SHP77 (cell line): ENCODE data around the gene MYO1D.

Experiments used
- DNase-seq, 2 experiments: peaks; one replicate each; lab custom pipeline; 2025; lab: John Stamatoyannopoulos, UW

Gene MYO1D

DNA sequence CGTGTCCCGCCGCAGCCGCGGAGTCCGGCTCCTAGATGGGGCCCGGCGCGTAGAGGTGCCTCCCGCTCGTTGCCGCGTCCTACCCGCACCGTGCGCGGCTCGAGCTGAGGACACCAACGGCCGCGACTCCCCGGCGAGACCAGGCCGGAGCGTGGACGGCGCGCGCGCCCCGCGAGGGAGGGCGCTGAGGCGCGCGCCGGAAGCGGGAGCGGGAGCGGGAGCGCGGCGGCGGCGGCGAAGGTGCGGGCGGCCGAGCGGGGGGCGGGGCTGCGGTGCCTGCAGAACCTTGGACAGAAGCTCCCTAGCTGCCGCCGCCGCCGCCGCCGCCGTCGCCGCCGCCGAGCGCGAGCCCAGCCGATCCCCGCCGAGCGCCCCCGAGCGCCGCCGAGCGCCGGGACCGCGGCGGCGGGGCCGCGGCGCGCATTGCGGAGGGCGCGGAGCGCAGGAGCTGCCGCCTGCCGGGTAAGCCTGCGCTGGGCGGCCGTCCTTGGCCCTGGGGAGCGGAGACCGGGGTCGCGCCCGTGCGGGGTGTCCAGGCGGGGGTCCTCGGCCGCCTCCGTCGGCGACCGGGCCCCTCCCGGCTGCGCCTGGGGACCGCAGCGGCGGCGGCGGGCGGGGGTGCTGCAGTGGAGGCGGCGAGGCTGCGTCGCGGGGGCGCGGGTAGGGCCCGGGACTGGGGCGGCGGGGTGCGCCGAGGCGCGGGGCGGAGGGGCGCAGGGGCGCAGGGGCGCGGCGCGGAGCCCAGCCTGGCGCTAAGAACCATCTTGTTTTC, 390.0 kb downstream of the MYO1D start, which contains the start of gene CDK5R1:
CDK5R1 (plus strand) TSS at position 293 of the 772 bp plus-strand sequence. CDS start 628 bp downstream, outside the sequence.
- peak; percentile 31 to 63 for DNase-seq

- peak; percentile 54 to 71 for DNase-seq
These were observed 390.7 kb downstream of the MYO1D start for GRCh38 chr17:32486111-32486700.

DNA sequence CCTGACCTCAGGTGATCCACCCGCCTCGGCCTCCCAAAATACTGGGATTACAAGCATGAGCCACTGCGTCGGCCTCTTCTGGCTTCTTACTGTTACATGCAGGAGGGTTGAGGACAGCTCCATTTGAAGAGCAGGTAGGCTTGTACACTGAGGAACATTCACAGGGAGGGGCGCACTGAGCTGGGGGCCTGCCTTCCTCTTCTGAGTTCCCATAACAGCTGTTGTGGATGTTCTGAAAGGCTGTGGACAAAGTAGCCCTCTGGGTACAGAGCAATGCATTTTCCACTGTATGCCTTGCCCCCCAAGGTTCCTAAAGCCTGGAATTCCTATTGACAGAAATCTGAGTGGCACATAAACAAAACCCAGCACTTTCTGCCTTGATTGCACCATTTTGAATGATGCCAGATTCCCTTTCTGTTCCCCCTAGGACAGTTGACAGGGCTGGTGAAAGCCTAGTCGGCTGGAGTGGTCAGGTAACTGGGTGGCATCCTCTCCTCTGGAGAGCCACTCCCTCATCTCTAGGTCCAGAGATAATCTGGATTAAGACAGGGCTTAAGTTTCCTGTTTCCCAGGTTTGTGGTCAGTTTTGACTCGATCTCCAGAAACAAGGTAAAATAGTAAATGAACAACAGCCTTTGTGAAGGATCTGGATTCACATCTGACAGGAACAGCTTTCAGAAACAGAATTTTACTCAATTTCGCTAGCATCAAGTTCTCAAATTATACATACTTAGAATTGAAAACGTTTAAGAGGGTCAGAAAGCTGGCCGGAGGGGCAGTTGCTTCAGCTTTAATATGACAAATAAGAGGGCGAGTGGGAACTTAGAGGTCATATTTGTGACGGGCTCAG, 391.4 kb downstream of the MYO1D start:
- no peak for DNase-seq

GRCh38 chr17:32484628-32485027, 392.3 kb downstream of the MYO1D start:
- DNase-seq, result no peak

GRCh38 chr17:32484041-32484461, 392.9 kb downstream of the MYO1D start:
- DNase-seq, result no peak

DNA sequence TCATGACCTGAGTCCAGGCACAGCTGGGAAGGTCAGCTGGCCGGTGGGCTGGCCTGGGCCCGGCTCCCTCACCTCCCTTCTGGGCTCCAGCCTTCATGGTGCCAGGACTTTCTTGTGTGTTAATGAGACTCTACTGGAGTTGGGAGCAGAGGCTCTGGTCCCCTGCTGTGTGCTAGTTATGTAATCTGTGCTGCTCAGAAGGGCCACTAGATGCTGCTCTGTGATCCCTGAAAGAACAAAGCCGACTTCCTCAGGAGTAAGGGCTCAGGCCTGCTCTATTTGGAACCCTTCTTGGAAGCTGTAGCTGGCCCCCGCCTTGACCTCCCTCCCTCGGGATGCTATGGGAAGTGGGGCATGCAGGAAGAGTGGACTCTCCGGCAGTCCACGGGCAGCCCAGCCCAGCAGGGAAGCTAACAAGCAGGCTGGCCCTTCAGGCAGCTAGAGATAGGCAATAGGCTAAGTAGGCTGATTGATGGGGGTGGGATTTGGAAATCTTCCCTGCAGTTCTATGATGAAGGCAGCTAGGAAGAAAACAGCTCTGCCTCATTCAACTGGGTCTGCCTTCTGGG, 393.4 kb downstream of the MYO1D start:
- DNase-seq, result peak; percentile 11 to 44

GRCh38 chr17:32482568-32483320, 394.2 kb downstream of the MYO1D start:
- no peak for DNase-seq

DNA sequence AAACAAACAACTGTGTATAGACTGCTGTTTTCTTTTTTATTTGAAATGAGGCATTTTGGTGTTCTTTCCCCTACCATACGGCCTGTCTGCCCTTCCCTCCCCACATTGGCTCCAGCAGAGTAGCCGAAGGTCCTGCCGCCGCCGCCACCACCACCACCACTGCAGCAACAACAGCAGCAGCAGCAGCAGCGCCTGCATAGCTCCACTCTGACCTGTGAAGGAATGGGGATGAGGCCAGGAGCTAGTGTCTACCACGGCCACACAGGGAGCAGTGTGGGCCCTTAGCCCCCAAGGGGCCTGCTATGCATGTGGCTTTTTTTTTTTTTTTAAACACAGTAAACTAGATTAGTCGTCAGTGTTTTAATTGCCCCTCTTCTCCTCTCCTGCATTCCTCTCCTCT, 395.7 kb downstream of the MYO1D start:
- DNase-seq, result no peak

DNA sequence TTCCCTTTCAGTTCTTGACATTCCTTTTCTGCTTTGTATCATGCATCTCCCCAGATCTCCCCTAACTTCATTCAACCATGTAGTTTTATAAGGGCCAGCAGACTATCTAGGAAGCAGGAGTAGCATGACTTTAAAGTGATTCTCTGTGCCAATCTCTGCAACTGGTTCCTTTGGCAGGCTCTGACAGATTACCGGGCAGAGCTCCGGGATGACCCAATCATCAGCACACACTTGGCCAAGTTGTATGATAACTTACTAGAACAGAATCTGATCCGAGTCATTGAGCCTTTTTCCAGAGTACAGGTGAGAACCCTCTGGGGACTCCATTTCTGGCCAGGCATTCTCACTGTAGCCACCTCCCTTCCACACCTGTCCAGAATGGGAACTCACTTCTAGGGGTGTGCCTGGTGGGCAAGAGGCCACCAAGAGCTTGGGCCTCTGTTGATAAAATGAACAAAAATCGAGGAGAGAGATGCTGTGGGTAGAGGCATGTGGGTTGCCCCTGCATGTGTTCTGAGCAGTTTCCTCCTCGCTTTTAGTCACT, 397.8 kb downstream of the MYO1D start:
- no peak for DNase-seq

DNA sequence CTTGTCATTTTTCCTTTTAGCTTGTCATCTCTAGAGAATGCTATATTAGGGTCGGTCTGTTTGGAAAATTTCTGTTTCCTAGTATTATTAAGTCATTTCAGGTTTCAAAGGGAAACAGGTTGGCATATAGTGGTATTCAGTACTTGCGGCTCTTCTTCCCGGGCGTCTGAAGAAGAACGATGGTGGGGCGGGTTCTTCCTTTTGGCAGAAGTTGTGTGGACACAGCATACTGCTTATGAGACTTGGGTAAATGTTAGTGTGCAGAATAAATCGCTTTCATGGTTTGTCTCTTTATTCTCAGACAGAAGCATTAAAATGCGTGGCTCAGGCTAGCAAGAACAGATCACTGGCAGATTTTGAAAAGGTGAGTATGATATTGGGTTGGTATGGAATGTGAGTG, 399.7 kb downstream of the MYO1D start:
- no peak for DNase-seq

- DNase-seq, result no peak
These were observed 401.7 kb downstream of the MYO1D start for GRCh38 chr17:32475258-32475657.

GRCh38 chr17:32471652-32472051, 405.3 kb downstream of the MYO1D start:
- no peak for DNase-seq

DNA sequence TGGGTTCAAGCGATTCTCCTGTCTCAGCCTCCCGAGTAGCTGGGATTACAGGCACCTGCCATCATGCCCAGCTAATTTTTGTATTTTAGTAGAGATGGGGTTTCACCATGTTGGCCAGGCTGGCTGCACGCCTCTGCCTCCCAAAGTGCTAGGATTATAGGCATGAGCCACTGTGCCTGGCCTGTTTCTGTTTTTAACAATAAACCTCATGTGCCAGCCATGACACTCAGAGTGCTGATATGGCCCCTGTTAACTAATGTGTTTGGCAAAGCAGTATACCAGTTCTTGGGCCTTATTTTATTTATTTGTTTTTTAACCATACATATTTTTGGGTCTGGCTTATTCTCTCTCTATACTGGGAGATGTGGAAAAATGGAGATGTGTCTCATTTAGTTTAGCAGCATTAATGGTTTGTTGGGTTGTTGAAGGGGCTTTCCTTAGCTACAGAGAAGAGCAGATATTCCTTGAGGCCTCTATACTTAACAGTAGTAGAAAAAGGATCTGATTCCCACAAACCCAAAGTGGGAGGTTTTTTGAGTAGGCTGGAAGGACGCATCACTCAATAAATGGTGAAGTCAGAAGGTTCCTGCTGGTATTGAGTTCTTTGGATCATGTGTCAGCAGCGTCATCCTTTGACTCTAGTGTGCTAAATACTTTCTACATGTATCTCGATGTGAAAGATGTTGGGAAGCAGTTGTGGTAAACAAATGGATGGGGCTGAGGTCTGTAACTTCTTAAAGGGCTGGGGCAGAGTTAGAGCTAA, 406.3 kb downstream of the MYO1D start:
- DNase-seq, result no peak

DNA sequence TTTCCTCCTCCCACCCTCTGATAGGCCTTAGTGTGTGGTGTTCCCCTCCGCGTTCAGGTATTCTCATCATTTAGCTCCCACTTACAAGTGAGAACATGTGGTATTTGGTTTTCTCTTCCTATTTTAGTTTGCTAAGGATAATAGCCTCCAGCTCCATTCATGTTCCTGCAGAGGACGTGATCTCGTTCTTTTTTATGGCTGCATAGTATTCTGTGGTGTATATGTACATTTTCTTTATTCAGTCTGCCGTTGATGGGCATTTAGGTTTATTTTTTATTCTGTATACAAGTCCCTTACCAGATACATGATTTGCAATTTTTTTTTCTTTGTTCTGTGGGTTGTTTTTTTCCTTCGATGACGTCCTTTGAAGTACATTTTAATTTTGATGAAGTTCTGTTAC, 409.0 kb downstream of the MYO1D start:
- no peak for DNase-seq

DNA sequence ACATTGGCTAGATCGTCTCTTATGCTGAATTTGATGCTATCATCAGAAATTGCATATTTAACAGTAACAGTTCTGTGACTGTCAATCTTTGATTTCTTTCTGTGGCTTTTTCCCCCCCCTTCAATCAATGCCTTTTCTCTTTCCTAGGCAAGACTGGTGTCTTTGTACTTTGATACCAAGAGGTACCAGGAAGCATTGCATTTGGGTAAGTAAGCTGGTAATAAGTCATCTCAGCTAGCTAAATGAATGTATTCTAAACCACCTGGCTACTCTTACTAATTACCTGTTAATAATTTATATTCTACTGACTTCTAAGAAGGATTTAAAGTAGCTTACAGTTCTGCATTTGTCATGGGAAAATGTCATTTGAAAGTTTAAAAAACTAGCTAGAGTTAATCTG, 412.6 kb downstream of the MYO1D start:
- DNase-seq, result no peak

DNA sequence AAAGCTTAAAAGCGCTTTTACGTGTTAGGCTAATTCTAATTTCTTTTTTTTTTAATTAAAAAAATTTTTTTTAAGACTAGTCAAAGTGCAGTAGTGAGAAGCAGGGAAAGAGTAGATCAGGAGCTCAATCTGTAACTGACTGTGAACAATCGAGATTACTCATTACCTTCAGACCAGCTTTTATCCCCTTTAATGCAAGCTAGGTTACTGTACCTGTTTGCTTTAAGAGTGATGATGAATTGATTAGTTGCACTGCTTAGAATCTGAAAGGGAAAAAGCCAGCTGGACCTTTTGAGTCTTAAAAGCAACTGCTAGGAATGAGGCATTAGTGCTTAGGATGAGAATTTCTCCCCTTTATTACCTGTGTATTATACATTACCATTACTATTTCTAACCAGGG, 413.6 kb downstream of the MYO1D start:
- no peak for DNase-seq

GRCh38 chr17:32461853-32462617, 414.9 kb downstream of the MYO1D start:
- DNase-seq, result peak; percentile 9 to 50

- no peak for DNase-seq
These were observed 415.4 kb downstream of the MYO1D start for GRCh38 chr17:32461498-32461852.

- DNase-seq, result no peak
These were observed 416.9 kb downstream of the MYO1D start for GRCh38 chr17:32460054-32460453.

- no peak for DNase-seq
These were observed 418.6 kb downstream of the MYO1D start for GRCh38 chr17:32458371-32458770.
